Measurements from ENCODE around the gene HOXD9. TPM values are rescaled to one million over a fixed set of nuclear protein-coding genes. Genes with fewer than 3 reads are reported as not detected.

HOXD9 gene
- total and polyA plus RNA-seq, 7 donors, result 0.46 to 27.1 (median 10.6) TPM

DNA sequence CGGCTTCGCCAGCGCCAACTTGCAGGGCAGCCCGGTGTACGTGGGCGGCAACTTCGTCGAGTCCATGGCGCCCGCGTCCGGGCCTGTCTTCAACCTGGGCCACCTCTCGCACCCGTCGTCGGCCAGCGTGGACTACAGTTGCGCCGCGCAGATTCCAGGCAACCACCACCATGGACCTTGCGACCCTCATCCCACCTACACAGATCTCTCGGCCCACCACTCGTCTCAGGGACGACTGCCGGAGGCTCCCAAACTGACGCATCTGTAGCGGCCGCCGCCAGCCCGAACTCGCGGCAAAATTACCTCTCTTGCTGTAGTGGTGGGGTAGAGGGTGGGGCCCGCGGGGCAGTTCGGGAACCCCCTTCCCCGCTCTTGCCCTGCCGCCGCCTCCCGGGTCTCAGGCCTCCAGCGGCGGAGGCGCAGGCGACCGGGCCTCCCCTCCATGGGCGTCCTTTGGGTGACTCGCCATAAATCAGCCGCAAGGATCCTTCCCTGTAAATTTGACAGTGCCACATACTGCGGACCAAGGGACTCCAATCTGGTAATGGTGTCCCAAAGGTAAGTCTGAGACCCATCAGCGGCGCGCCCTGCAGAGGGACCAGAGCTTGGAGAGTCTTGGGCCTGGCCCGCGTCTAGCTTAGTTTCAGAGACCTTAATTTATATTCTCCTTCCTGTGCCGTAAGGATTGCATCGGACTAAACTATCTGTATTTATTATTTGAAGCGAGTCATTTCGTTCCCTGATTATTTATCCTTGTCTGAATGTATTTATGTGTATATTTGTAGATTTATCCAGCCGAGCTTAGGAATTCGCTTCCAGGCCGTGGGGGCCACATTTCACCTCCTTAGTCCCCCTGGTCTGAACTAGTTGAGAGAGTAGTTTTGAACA, 49.7 kb downstream of the HOXD9 start:
- no peak for DNase-seq
- WGBS, 2 donors, result 40 to 79% methylated on average over 60 of the region's 60 CpGs
- H3K36me3 ChIP-seq, result no peaks in the 10 kb centered on the region
- H3K4me3 ChIP-seq, result peak overlapping the region in 2 of 4 donors; percentile 12 to 15
- TF ChIP-seq EP300 (IDR thresholded peaks at IDR 0.05) (no peak), POLR2AphosphoS5 (IDR thresholded peaks at IDR 0.05) (no peak), POLR2A (IDR thresholded peaks at IDR 0.05) (no peak)
- TF ChIP-seq, protein P1, sequence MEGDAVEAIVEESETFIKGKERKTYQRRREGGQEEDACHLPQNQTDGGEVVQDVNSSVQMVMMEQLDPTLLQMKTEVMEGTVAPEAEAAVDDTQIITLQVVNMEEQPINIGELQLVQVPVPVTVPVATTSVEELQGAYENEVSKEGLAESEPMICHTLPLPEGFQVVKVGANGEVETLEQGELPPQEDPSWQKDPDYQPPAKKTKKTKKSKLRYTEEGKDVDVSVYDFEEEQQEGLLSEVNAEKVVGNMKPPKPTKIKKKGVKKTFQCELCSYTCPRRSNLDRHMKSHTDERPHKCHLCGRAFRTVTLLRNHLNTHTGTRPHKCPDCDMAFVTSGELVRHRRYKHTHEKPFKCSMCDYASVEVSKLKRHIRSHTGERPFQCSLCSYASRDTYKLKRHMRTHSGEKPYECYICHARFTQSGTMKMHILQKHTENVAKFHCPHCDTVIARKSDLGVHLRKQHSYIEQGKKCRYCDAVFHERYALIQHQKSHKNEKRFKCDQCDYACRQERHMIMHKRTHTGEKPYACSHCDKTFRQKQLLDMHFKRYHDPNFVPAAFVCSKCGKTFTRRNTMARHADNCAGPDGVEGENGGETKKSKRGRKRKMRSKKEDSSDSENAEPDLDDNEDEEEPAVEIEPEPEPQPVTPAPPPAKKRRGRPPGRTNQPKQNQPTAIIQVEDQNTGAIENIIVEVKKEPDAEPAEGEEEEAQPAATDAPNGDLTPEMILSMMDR (IDR thresholded peaks at IDR 0.05), result no peak
- H3K4me1 ChIP-seq, result peaks cover 0 to 18% (median 12%) of the 10 kb centered on the region in 4 donors
- no peaks in the 10 kb centered on the region for H3K9me3 ChIP-seq
- H3K27ac ChIP-seq, result no peak overlapping the region
- H3K27me3 ChIP-seq, result peaks cover 47 to 100% (median 89%) of the 10 kb centered on the region in 3 donors
- intact Hi-C loops (cut with DNase I), result no loop called here

DNA sequence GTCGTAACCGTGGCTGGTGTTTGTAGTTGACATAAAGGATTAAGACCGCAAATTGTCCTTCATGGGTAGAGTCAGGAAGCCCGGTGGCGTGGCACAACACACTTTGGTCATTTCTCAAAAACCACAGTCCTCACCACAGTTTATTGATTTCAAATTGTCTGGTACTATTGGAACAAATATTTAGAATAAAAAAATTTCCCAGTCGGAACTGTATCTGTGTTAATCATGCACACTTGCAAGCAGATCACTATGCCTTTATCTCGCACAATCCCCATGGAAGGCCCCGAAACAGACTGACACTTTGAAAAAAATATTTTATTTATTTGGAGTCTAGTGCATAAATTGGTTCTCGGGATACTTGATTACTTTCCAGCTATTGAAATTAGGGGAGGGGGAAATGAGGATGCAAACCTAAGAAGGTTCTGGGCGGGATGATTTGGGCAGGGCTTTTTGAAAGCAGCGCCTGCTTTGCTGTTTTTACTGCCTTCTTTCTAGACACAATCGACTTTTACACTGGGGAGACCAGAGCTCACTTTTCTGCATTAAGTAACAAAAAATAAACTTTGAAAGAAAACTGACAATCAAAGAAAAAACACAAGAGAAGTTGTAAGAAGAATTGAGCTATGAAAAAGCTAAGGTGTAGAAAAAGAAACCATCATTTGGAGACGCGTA, 50.5 kb downstream of the HOXD9 start:
- H3K36me3 ChIP-seq, result no peaks in the 10 kb centered on the region
- no peak for DNase-seq
- WGBS, 2 donors, result 46 to 70% methylated on average over 14 of the region's 14 CpGs
- H3K27ac ChIP-seq, result no peak overlapping the region
- intact Hi-C loops (cut with DNase I), result no loop called here
- H3K27me3 ChIP-seq, result peaks cover 53 to 100% (median 93%) of the 10 kb centered on the region in 3 donors
- TF ChIP-seq POLR2A (IDR thresholded peaks at IDR 0.05), result no peak
- TF ChIP-seq POLR2AphosphoS5 (IDR thresholded peaks at IDR 0.05), result no peak
- no peak for TF ChIP-seq EP300 (IDR thresholded peaks at IDR 0.05)
- TF ChIP-seq, protein P1 (IDR thresholded peaks at IDR 0.05), result no peak
- H3K9me3 ChIP-seq, result no peaks in the 10 kb centered on the region
- H3K4me3 ChIP-seq, result no peak overlapping the region
- H3K4me1 ChIP-seq, result peaks cover 0 to 23% (median 18%) of the 10 kb centered on the region in 4 donors

DNA sequence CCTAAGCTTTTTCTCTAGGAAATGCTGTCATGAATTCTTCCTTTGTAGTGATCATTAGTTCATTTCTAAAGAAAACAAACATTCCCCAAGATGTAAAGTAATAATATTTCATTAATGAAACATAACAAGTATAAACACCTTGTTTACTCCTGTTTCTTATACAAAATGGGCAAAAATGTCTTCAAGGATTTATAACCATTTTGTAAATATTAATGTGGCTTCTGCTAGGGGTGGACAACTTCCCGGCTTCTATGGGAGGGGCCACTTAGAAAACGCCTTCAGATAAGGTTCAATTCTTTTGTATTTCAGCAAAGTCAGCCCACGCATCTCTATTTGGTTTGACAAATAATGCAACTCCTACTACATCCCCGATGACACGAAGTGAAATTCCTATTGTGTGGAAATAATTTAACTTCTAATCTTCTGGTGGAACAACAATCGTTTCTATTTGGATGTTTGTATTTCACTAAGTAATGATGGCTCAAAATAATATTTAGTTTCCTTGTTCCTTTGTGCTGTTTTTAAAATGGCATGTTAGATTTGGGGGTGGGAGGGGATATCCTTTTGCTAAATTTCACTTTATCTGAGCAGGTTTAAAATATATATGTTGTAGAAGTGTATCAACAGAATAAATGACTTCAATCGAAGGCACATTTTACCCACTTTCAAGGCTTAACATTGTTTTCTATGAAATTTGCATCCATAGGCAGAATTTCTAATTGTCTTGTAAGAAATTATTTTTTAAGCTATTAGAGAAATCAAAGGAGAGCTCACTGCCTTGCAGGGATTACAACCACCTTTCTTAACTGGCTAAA, 51.3 kb downstream of the HOXD9 start:
- 11 to 22% methylated on average over 7 of the region's 7 CpGs for WGBS, 2 donors
- no peak for TF ChIP-seq POLR2A (IDR thresholded peaks at IDR 0.05)
- TF ChIP-seq POLR2AphosphoS5 (IDR thresholded peaks at IDR 0.05), result no peak
- TF ChIP-seq, protein P1 (IDR thresholded peaks at IDR 0.05), result no peak
- intact Hi-C loops (cut with DNase I), result no loop called here
- Histone ChIP-seq H3K4me3 (no peak overlapping the region), H3K9me3 (no peaks in the 10 kb centered on the region), H3K36me3 (no peaks in the 10 kb centered on the region), H3K27me3 (peaks cover 61 to 100% (median 93%) of the 10 kb centered on the region in 3 donors), H3K4me1 (peaks cover 0 to 29% (median 25%) of the 10 kb centered on the region in 4 donors), H3K27ac (no peak overlapping the region)
- no peak for DNase-seq

DNA sequence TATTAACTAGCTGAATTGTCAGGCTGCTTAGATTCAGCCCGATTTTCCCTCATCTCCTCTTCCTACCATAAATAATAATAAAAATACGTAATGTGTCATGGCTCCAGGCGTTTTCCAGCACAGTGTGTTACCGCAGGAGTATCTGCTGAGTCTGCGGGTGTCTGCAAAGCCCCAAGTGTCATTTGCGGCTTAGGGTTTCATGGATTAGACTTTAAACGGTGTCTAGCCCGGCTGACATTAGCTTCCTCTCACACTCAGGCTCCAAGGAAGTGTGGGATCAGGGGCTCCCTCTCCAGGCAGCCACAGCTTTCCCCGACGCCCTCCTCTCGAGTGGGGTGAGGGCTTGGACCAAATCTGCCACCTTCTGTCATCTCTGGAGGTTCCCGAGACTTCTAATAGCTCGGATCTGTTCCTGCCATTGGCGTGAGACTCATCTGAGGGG, 51.9 kb downstream of the HOXD9 start:
- TF ChIP-seq POLR2A (IDR thresholded peaks at IDR 0.05) (no peak), EP300 (IDR thresholded peaks at IDR 0.05) (no peak)
- Histone ChIP-seq H3K36me3 (no peaks in the 10 kb centered on the region), H3K9me3 (no peaks in the 10 kb centered on the region), H3K27me3 (peaks cover 64 to 100% (median 93%) of the 10 kb centered on the region in 3 donors), H3K4me1 (peaks cover 0 to 29% (median 25%) of the 10 kb centered on the region in 4 donors), H3K27ac (no peak overlapping the region), H3K4me3 (no peak overlapping the region)
- DNase-seq, result no peak
- WGBS, 2 donors, result 7 to 13% methylated on average over 14 of the region's 14 CpGs
- intact Hi-C loops (cut with DNase I), result no loop called here

Small RNAs within 50 kb of the gene (small RNA-seq; reads per million reads assigned to genes)
- 108,319 to 133,268 (median 126,436) reads per million in 3 donors for gene MIR10B

Other genes starting within 250 kb of the HOXD9 start
- 10 to 100 TPM; 15.9 to 48.2 (median 37.1) TPM for gene LNPK, start 120.5 kb upstream of the HOXD9 start, total RNA-seq
- 1 to 10 TPM; 1.8 to 6.8 (median 4.2) TPM for gene LNPK, start 120.5 kb upstream of the HOXD9 start, polyA plus RNA-seq
- gene EVX2, start 38.8 kb upstream of the HOXD9 start, total RNA-seq, result 1 to 10 TPM; 1.2 to 4.6 (median 2.1) TPM
- gene EVX2, start 38.8 kb upstream of the HOXD9 start, polyA plus RNA-seq, result under 1 TPM in 1 of 3 donors, not detected in 2; 0.07 TPM
- gene HOXD13, start 30.0 kb upstream of the HOXD9 start, total RNA-seq, result 10 to 100 TPM; 18.7 to 48.9 (median 34.1) TPM
- 1 to 10 TPM in 2 of 3 donors, not detected in 1; 2.3 to 2.4 TPM for gene HOXD13, start 30.0 kb upstream of the HOXD9 start, polyA plus RNA-seq
- 1 to 10 TPM in 3 of 4 donors, not detected in 1; 1.3 to 1.8 (median 1.7) TPM for gene HOXD12, start 22.9 kb upstream of the HOXD9 start, total RNA-seq
- under 1 TPM in 1 of 3 donors, not detected in 2; 0.15 TPM for gene HOXD12, start 22.9 kb upstream of the HOXD9 start, polyA plus RNA-seq
- 10 to 100 TPM; 18.3 to 39.3 (median 24.9) TPM for gene HOXD11, start 15.4 kb upstream of the HOXD9 start, total RNA-seq
- gene HOXD11, start 15.4 kb upstream of the HOXD9 start, polyA plus RNA-seq, result 1 to 10 TPM in 2 of 3 donors, under 1 TPM in 1; 0.69 to 3.6 (median 2.1) TPM
- 10 to 100 TPM; 10.7 to 46.0 (median 17.9) TPM for gene HOXD10, start 5.9 kb upstream of the HOXD9 start, total RNA-seq
- gene HOXD10, start 5.9 kb upstream of the HOXD9 start, polyA plus RNA-seq, result 1 to 10 TPM in 2 of 3 donors, under 1 TPM in 1; 0.23 to 2.4 (median 1.5) TPM
- 10 to 100 TPM; 10.2 to 19.7 (median 16.5) TPM for gene HOXD8, start 7.0 kb downstream of the HOXD9 start, total RNA-seq
- 10 to 100 TPM in 1 of 3 donors, 1 to 10 TPM in 2; 2.5 to 10.8 (median 3.4) TPM for gene HOXD8, start 7.0 kb downstream of the HOXD9 start, polyA plus RNA-seq
- 1 to 10 TPM; 3.4 to 8.0 (median 4.8) TPM for gene HOXD4, start 28.8 kb downstream of the HOXD9 start, total RNA-seq
- 1 to 10 TPM in 1 of 3 donors, under 1 TPM in 1, not detected in 1; 0.60 to 3.1 TPM for gene HOXD4, start 28.8 kb downstream of the HOXD9 start, polyA plus RNA-seq
- 1 to 10 TPM in 3 of 4 donors, under 1 TPM in 1; 0.68 to 4.6 (median 4.1) TPM for gene HOXD3, start 34.6 kb downstream of the HOXD9 start, total RNA-seq
- gene HOXD3, start 34.6 kb downstream of the HOXD9 start, polyA plus RNA-seq, result 1 to 10 TPM in 1 of 3 donors, under 1 TPM in 2; 0.60 to 1.4 (median 0.92) TPM
- under 1 TPM in 3 of 4 donors, not detected in 1; 0.16 to 0.71 (median 0.41) TPM for gene HOXD1, start 65.9 kb downstream of the HOXD9 start, total RNA-seq
- 1 to 10 TPM; 3.1 to 4.2 (median 3.6) TPM for gene HOXD1, start 65.9 kb downstream of the HOXD9 start, polyA plus RNA-seq
- 10 to 100 TPM; 34.5 to 49.5 (median 38.8) TPM for gene MTX2, start 146.7 kb downstream of the HOXD9 start, total RNA-seq
- gene MTX2, start 146.7 kb downstream of the HOXD9 start, polyA plus RNA-seq, result 10 to 100 TPM; 45.8 to 66.8 (median 59.5) TPM